IMR-90 (cell line): ENCODE measurements around the gene THY1. TPM values are rescaled to one million over a fixed set of nuclear protein-coding genes. Genes with fewer than 3 reads are reported as not detected.
A peak's percentile ranks its signal among the peaks of the same experiment; 100 is the strongest.

Experiments used
- ATAC-seq: fragments of 200-7000 bp; cut with Tn5 transposase; 2 replicates; pipeline ENCODE4 v1.9.1; 2020; ENCODE audit warnings: low read depth, mild to moderate bottlenecking, moderate library complexity
- BruUV-seq: library from RNA; stranded (reverse); fragments of 400-500 nt; replicated peaks from 2 replicates; lab custom pipeline; 2021; lab: Mats Ljungman, UMichigan
- CTCF ChIA-PET: fragments of 300-600 bp; formaldehyde crosslinking; extraction: SDS; loops from one replicate; lab custom pipeline; 2021; ENCODE audit warnings: antibody characterized with exemption; lab: Yijun Ruan, JAX
- POLR2A ChIA-PET: fragments of 300-600 bp; sonication (Branson Sonifier 250); formaldehyde crosslinking; loops from one replicate; lab custom pipeline; 2022; ENCODE audit warnings: antibody characterized with exemption; ENCODE audit not compliant: unreplicated experiment; lab: Charles Lee
- DNase-seq: peaks from one replicate; pipeline ENCODE4 v3.0.0; 2013
- H2AFZ ChIP-seq: replicated peaks from 2 replicates; pipeline ENCODE3; 2013; ENCODE audit warnings: low read length, mild to moderate bottlenecking; ENCODE audit not compliant: poor library complexity
- H2AK5ac ChIP-seq: 2 replicates; pipeline ENCODE4 v1.6.1; 2013; ENCODE audit warnings: low read depth, low read length, inconsistent platforms
- H2AK9ac ChIP-seq: replicated peaks from 2 replicates; pipeline ENCODE3; 2013; ENCODE audit warnings: mild to moderate bottlenecking, low read depth, low read length, moderate library complexity; ENCODE audit not compliant: poor library complexity
- H2BK120ac ChIP-seq: 2 replicates; pipeline ENCODE4 v1.6.1; 2013; ENCODE audit warnings: low read depth, low read length, inconsistent platforms
- H2BK15ac ChIP-seq: 3 replicates; pipeline ENCODE4 v1.6.1; 2013; ENCODE audit warnings: low read depth, low read length, inconsistent platforms
- H2BK20ac ChIP-seq: 2 replicates; pipeline ENCODE4 v1.6.1; 2013; ENCODE audit warnings: low read depth, mild to moderate bottlenecking, inconsistent platforms, low read length, moderate library complexity
- H2BK5ac ChIP-seq: 2 replicates; pipeline ENCODE4 v1.6.1; 2013; ENCODE audit warnings: mild to moderate bottlenecking, low read depth, low read length, inconsistent platforms; ENCODE audit not compliant: poor library complexity, severe bottlenecking
- H3K14ac ChIP-seq: replicated peaks from 2 replicates; pipeline ENCODE4 v1.6.1; 2013; ENCODE audit warnings: low read depth, low read length, inconsistent platforms
- H3K18ac ChIP-seq: 2 replicates; pipeline ENCODE4 v1.6.1; 2013; ENCODE audit warnings: low read depth, low read length, control low read depth
- H3K23ac ChIP-seq: 2 replicates; pipeline ENCODE4 v1.6.1; 2013; ENCODE audit warnings: low read depth, low read length, inconsistent platforms
- H3K27ac ChIP-seq: 2 replicates; pipeline ENCODE4 v1.5.1; 2013; ENCODE audit warnings: mild to moderate bottlenecking, control low read depth, low read length; ENCODE audit not compliant: insufficient read depth
- H3K27me3 ChIP-seq: 2 replicates; pipeline ENCODE4 v1.6.1; 2013; ENCODE audit warnings: low read length; ENCODE audit not compliant: control insufficient read depth, insufficient read depth
- H3K36me3 ChIP-seq: 2 replicates; pipeline ENCODE4 v1.6.1; 2013; ENCODE audit warnings: low read length, mixed read lengths; ENCODE audit not compliant: control insufficient read depth, insufficient read depth
- H3K4ac ChIP-seq: 2 replicates; pipeline ENCODE4 v1.6.1; 2013; ENCODE audit warnings: low read depth, low read length, inconsistent platforms
- H3K4me1 ChIP-seq: 2 replicates; pipeline ENCODE4 v1.6.1; 2013; ENCODE audit warnings: low read length, mixed read lengths; ENCODE audit not compliant: control insufficient read depth, insufficient read depth
- H3K4me2 ChIP-seq: 2 replicates; pipeline ENCODE4 v1.6.1; 2013; ENCODE audit warnings: low read depth, mild to moderate bottlenecking, control low read depth, low read length, moderate library complexity
- H3K4me3 ChIP-seq: 2 replicates; pipeline ENCODE4 v1.5.1; 2013; ENCODE audit warnings: low read depth, mild to moderate bottlenecking, control low read depth, low read length, moderate library complexity; ENCODE audit not compliant: insufficient read depth
- H3K56ac ChIP-seq: 2 replicates; pipeline ENCODE4 v1.6.1; 2013; ENCODE audit warnings: low read length, inconsistent platforms; ENCODE audit not compliant: insufficient read depth; ENCODE audit errors: extremely low read depth
- H3K79me1 ChIP-seq, 2 experiments: 2 replicates each; pipeline ENCODE4 v1.6.1; 2013; ENCODE audit warnings: low read length in 2 of 2, inconsistent platforms in 1 of 2, low read depth in 1 of 2
- H3K9ac ChIP-seq: 2 replicates; pipeline ENCODE4 v1.6.1; 2013; ENCODE audit warnings: low read depth, low read length, control low read depth
- H3K9me1 ChIP-seq: 2 replicates; pipeline ENCODE4 v1.6.1; 2013; ENCODE audit warnings: low read length, inconsistent platforms; ENCODE audit not compliant: insufficient read depth
- H3K9me3 ChIP-seq: 2 replicates; pipeline ENCODE4 v1.6.1; 2013; ENCODE audit warnings: low read length; ENCODE audit not compliant: control insufficient read depth, insufficient read depth
- H4K20me1 ChIP-seq: 2 replicates; pipeline ENCODE4 v1.6.1; 2013; ENCODE audit warnings: low read length, inconsistent platforms; ENCODE audit not compliant: insufficient read depth
- H4K5ac ChIP-seq: 2 replicates; pipeline ENCODE4 v1.6.1; 2013; ENCODE audit warnings: mild to moderate bottlenecking, low read depth, low read length, control low read depth
- H4K8ac ChIP-seq, 2 experiments: 2 replicates each; pipeline ENCODE4 v1.6.1; 2013; ENCODE audit warnings: low read depth in 2 of 2, low read length in 2 of 2, control low read depth in 1 of 2, inconsistent platforms in 1 of 2
- H4K91ac ChIP-seq: 2 replicates; pipeline ENCODE4 v1.6.1; 2013; ENCODE audit warnings: low read depth, low read length, inconsistent platforms; ENCODE audit not compliant: insufficient read depth
- MAZ ChIP-seq: IDR thresholded peaks from 2 replicates; pipeline ENCODE4 v1.6.1; 2012; ENCODE audit warnings: low read depth, mild to moderate bottlenecking, low read length, improper control_type of control experiment, moderate library complexity, borderline replicate concordance
- WGBS, 2 experiments: methylation state at CpG; one replicate each; pipeline versions ENCODE4 v1.1.5 to v1.1.7; 2013; ENCODE audit warnings: missing lambda C conversion rate in 2 of 2; ENCODE audit not compliant: insufficient read length in 1 of 2; ENCODE audit errors: extremely low coverage in 2 of 2; 5-methylcytosine and 5-hydroxymethylcytosine counted together
- dilution Hi-C: fragments of 300-500 bp; cut with HindIII; formaldehyde crosslinking; loops from one replicate; pipeline ENCODE4 v1.14.3; 2018; ENCODE audit warnings: low sequenced_read_pairs; ENCODE audit not compliant: unreplicated experiment
- in situ Hi-C: fragments of 300-500 bp; cut with MboI; formaldehyde crosslinking; loops from 3 replicates; pipeline ENCODE4 v1.14.3; 2019; ENCODE audit warnings: low sequenced_read_pairs, inconsistent platforms, mixed read lengths
- intact Hi-C: fragments of 100-400 bp; cut with micrococcal nuclease; formaldehyde crosslinking; loops from 2 replicates; pipeline ENCODE4 v1.10.0; 2022
- polyA plus RNA-seq, 3 experiments: library from polyadenylated mRNA; depleted of rRNA; stranded (reverse); fragments of >200 nt; gene quantifications; 2 replicates each; pipeline ENCODE4 v1.2.3, GENCODE V29; 2012; ENCODE audit warnings: low replicate concordance in 1 of 3
- total RNA-seq: library from RNA; depleted of rRNA; stranded (reverse); fragments of >200 nt; gene quantifications from 2 replicates; pipeline ENCODE4 v1.2.3, GENCODE V29; 2012
- TF ChIP-seq, protein P1 (sequence below): fragments of 150-350 bp; IDR thresholded peaks from 2 replicates; pipeline ENCODE4 v1.6.1; 2017; ENCODE audit warnings: mild to moderate bottlenecking, antibody characterized with exemption, low read length, low read depth

Gene THY1
- total and polyA plus RNA-seq, 2 of the 4 experiments (the other 2 are of a cell fraction) = 703 to 2,603 TPM

GRCh38 chr11:119416606-119417580, 6.1 kb downstream of the THY1 start:
- no TSS peak for BruUV-seq
- Histone ChIP-seq H3K4me2 (peak overlapping the region; percentile 22; the same call in 1 of the 2 replicates), H3K79me1 (peaks cover 20 to 53% of the 10 kb centered on the region in 2 experiments), H3K14ac (peak overlapping the region; percentile 64), H2BK20ac (peak overlapping the region; percentile 48), H3K18ac (peak overlapping the region; percentile 39; the same call in 1 of the 2 replicates), H3K23ac (peak overlapping the region; percentile 83), H3K9me1 (peaks cover 42% of the 10 kb centered on the region), H4K91ac (peak overlapping the region; percentile 62), H3K9ac (peak overlapping the region; percentile 1; the same call in 1 of the 2 replicates), H4K20me1 (peaks cover 46% of the 10 kb centered on the region), H3K4ac (peak overlapping the region; percentile 89), H3K27me3 (no peaks in the 10 kb centered on the region), H3K56ac (peak overlapping the region; percentile 67; the same call in 1 of the 2 replicates), H3K36me3 (peaks cover 26% of the 10 kb centered on the region), H3K4me1 (peaks cover 26% of the 10 kb centered on the region), H3K4me3 (no peak overlapping the region), H2AFZ (peak overlapping the region; percentile 70), H4K5ac (peak overlapping the region; percentile 27), H2AK5ac (peak overlapping the region; percentile 89), H3K27ac (peak overlapping the region; percentile 47), H3K9me3 (no peaks in the 10 kb centered on the region), H2AK9ac (peak overlapping the region; percentile 65), H2BK5ac (peak overlapping the region; percentile 88), H2BK120ac (peak overlapping the region; percentile 67), H2BK15ac (peak overlapping the region; percentile 23; the same call in 1 of the 3 replicates), H4K8ac (peak overlapping the region in 1 of 2 experiments; percentile 75; a peak in 2 of 4 replicates)
- in situ Hi-C loops = no loop called here
- TF ChIP-seq, protein P1, sequence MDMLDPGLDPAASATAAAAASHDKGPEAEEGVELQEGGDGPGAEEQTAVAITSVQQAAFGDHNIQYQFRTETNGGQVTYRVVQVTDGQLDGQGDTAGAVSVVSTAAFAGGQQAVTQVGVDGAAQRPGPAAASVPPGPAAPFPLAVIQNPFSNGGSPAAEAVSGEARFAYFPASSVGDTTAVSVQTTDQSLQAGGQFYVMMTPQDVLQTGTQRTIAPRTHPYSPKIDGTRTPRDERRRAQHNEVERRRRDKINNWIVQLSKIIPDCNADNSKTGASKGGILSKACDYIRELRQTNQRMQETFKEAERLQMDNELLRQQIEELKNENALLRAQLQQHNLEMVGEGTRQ = no peak
- TF ChIP-seq MAZ = 0 out of 2 replicates have a peak, but pooled peaks have one; percentile 4
- CTCF ChIA-PET = interaction anchor here (0.6 to 1.6 kb wide), 6 partner anchors 10 to 68 kb away, joined by 3 to 5 read pairs (median 3); no protein-coding TSS in a partner anchor
- dilution Hi-C loops = no loop called here
- ATAC-seq (peak; percentile 42), DNase-seq (peak; percentile 59)
- POLR2A ChIA-PET = interaction anchor here (0.8 to 1.6 kb wide), 3 partner anchors 43 to 58 kb away, joined by 3 to 6 read pairs (median 3); no protein-coding TSS in a partner anchor
- intact Hi-C loops = no loop called here
- 90% methylated on average over 6 of the region's 16 CpGs; no CpG with 5 or more reads in 1 of the 2 experiments for WGBS, 2 experiments
